Measurements from ENCODE around the gene ZNF430. TPM values are rescaled to one million over a fixed set of nuclear protein-coding genes. Genes with fewer than 3 reads are reported as not detected.

The ZNF430 gene
- total and polyA plus RNA-seq, 9 of the 15 experiments (the other 6 are each of a cell fraction or from before 2014, with no cell fraction given), result 4.7 to 15.4 (median 9.4) TPM

DNA sequence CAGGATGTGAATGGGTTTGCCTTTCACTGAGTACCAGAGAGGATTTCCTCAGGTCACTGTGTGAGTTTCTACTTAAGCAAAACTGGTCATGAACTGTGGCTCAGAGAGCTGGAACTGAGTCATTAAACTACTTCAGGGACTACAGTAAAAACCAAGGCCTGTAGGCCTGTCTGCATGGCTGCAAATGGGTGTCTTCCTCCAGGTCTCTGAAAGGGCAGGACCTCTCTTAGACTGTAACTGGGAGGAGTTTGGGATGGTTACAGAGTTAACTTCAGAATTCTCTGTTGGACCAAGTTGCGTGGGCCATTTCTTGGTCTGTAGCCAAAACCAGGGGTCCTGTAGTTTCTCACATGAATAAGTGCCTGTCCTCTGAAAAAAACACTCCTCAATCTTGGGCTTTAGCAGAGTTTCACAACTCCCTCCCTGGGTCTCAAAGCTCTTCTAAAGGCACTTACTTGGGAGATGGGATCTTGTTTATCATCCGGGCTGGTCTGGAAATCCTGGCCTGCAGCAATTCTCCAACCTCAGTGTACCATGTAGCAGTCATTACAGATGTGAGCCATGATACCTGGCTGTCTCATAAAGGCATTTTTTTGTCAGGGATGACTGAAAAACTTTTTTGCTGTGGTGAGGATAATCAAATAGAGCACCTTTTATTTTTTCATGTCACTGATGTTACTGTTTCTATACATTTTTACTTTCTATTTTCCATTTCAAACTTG lies 81.2 kb downstream of the ZNF430 start:
- Histone ChIP-seq H3K9me3 (replicated peaks; ENCODE audit: control insufficient read depth, insufficient read depth, low read depth, low read length) (no peaks in the 10 kb centered on the region), H2AFZ (ENCODE audit: low read depth, low read length) (no peak overlapping the region), H3K9me1 (ENCODE audit: control insufficient read depth, insufficient read depth, low read length) (no peaks in the 10 kb centered on the region), H3K36me3 (ENCODE audit: control insufficient read depth, insufficient read depth, low read length) (peaks cover 36% of the 10 kb centered on the region; the same call in 1 of the 3 replicates), H3K9ac (ENCODE audit: insufficient read depth in 1 of 2, low read depth in 2 of 2, low read length in 2 of 2) (no peak overlapping the region), H3K4me1 (replicated peaks in 1 of 2; ENCODE audit: control insufficient read depth in 2 of 2, insufficient read depth in 2 of 2, low read length in 2 of 2) (no peaks in the 10 kb centered on the region), H3K27me3 (ENCODE audit: control insufficient read depth in 2 of 2, insufficient read depth in 2 of 2, low read length in 2 of 2) (no peaks in the 10 kb centered on the region), H3K4me3 (no peak overlapping the region), H3K4me2 (ENCODE audit: insufficient read depth, low read length) (no peak overlapping the region), H4K20me1 (replicated peaks; ENCODE audit: control insufficient read depth, insufficient read depth, low read length) (no peaks in the 10 kb centered on the region), H3K79me2 (ENCODE audit: control insufficient read depth, insufficient read depth, low read length) (no peaks in the 10 kb centered on the region), H3K27ac (ENCODE audit: extremely low read depth, low read depth, low read length) (no peak overlapping the region)
- in situ Hi-C loops (cut with MboI), result no loop called here
- CTCF ChIA-PET (ENCODE audit: low intra/inter-chr PET ratio), result no interaction called here
- POLR2A ChIA-PET, result interaction anchor here (0.6 to 2.4 kb wide), 3 partner anchors 10 to 25 kb away, joined by 3 to 9 read pairs (median 5); no protein-coding TSS in a partner anchor
- intact Hi-C loops (cut with micrococcal nuclease), result no loop called here
- no peak for FAIRE-seq
- no peak for DNase-seq (ENCODE audit: extremely low read depth in 1 of 4, low spot score in 3 of 4)
- no peak for TF ChIP-seq IRF2 (CRISPR knock-in tag; IDR thresholded peaks at IDR 0.05)
- TF ChIP-seq, protein P1, sequence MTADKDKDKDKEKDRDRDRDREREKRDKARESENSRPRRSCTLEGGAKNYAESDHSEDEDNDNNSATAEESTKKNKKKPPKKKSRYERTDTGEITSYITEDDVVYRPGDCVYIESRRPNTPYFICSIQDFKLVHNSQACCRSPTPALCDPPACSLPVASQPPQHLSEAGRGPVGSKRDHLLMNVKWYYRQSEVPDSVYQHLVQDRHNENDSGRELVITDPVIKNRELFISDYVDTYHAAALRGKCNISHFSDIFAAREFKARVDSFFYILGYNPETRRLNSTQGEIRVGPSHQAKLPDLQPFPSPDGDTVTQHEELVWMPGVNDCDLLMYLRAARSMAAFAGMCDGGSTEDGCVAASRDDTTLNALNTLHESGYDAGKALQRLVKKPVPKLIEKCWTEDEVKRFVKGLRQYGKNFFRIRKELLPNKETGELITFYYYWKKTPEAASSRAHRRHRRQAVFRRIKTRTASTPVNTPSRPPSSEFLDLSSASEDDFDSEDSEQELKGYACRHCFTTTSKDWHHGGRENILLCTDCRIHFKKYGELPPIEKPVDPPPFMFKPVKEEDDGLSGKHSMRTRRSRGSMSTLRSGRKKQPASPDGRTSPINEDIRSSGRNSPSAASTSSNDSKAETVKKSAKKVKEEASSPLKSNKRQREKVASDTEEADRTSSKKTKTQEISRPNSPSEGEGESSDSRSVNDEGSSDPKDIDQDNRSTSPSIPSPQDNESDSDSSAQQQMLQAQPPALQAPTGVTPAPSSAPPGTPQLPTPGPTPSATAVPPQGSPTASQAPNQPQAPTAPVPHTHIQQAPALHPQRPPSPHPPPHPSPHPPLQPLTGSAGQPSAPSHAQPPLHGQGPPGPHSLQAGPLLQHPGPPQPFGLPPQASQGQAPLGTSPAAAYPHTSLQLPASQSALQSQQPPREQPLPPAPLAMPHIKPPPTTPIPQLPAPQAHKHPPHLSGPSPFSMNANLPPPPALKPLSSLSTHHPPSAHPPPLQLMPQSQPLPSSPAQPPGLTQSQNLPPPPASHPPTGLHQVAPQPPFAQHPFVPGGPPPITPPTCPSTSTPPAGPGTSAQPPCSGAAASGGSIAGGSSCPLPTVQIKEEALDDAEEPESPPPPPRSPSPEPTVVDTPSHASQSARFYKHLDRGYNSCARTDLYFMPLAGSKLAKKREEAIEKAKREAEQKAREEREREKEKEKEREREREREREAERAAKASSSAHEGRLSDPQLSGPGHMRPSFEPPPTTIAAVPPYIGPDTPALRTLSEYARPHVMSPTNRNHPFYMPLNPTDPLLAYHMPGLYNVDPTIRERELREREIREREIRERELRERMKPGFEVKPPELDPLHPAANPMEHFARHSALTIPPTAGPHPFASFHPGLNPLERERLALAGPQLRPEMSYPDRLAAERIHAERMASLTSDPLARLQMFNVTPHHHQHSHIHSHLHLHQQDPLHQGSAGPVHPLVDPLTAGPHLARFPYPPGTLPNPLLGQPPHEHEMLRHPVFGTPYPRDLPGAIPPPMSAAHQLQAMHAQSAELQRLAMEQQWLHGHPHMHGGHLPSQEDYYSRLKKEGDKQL (CRISPR knock-in tag; IDR thresholded peaks at IDR 0.05; ENCODE audit: borderline replicate concordance), result no peak
- no peak for TF ChIP-seq MIER1 (IDR thresholded peaks at IDR 0.05; ENCODE audit: low read depth)
- no peak for TF ChIP-seq ZSCAN32 (CRISPR knock-in tag; IDR thresholded peaks at IDR 0.05)
- TF ChIP-seq SMC3 (conservative IDR thresholded peaks at IDR 0.05; ENCODE audit: insufficient read depth, low read depth, low read length), result no peak
- no peak for TF ChIP-seq LARP7 (IDR thresholded peaks at IDR 0.05)
- TF ChIP-seq MYNN (IDR thresholded peaks at IDR 0.05), result no peak
- no peak for TF ChIP-seq MYNN (CRISPR knock-in tag; IDR thresholded peaks at IDR 0.05)
- no peak for TF ChIP-seq TCF7 (IDR thresholded peaks at IDR 0.05; ENCODE audit: borderline replicate concordance)
- TF ChIP-seq, protein P2, sequence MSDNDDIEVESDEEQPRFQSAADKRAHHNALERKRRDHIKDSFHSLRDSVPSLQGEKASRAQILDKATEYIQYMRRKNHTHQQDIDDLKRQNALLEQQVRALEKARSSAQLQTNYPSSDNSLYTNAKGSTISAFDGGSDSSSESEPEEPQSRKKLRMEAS (CRISPR knock-in tag; IDR thresholded peaks at IDR 0.05), result no peak
- 65% methylated on average over 2 of the region's 2 CpGs for WGBS (ENCODE audit: insufficient coverage, low coverage, missing lambda C conversion rate)
- TSS peak; percentile 10 for BruUV-seq (replicated peaks)
- ATAC-seq, result peak; percentile 42

Data from K562 (cell line).